Measurements from ENCODE around the gene RGL2. TPM values are rescaled to one million over a fixed set of nuclear protein-coding genes. Genes with fewer than 3 reads are reported as not detected.
"Not testable (repeated sequence)": the region's sequence is repeated elsewhere in the genome, so short reads cannot be mapped to it uniquely, and the experiment has no call there.

Gene RGL2
- total RNA-seq, 1 experiment from 2014 or later = 37.3 TPM

DNA sequence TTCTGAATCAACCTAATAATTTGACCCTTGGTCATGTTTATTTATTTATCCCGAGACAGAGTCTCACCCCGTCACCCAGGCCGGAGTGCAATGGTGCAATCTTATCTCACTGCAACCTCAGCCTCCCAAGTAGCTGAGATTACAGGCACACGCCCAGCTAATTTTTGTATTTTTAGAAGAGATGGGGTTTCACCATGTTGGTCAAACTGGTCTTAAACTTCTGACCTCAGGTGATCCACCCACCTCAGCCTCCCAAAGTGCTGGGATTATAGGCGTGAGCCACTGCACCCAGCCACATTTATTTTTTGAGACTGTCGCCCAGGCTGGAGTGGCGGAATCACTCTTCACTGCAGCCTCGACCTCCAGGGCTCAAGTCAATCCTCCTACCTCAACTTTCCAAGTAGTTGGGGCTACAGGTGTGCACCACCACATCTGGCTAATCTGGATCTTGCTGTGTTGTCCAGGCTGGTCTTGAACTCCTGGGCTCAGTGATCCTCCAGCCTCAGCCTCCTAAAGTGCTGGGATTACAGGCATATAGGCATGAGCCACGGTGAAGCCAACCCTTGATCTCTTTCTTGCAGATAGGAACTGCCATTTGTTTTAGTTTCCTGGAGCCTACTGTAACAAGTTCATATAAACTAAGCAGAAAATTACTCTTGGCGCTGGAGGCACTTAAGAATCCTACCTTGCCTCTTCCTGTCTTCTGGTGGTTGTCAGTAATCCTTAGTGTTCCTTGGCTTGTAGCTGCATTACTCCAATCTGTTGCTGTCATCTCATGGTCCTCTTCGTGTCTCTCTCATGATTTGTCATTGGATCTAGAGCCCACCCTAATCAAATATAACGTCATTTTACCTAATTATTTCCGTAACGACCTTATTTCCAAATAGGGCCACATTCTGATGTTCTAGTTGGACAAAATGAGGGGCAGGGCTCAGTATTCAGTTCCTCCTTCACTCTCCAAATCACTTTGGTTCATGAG is 24.5 kb downstream of the RGL2 start:
- peak; percentile 19 for DNase-seq (ENCODE audit: low read depth)

- DNase-seq (ENCODE audit: low read depth) = no peak
Observed at GRCh38 chr6:33273129-33273923, 25.4 kb downstream of the RGL2 start.

DNA sequence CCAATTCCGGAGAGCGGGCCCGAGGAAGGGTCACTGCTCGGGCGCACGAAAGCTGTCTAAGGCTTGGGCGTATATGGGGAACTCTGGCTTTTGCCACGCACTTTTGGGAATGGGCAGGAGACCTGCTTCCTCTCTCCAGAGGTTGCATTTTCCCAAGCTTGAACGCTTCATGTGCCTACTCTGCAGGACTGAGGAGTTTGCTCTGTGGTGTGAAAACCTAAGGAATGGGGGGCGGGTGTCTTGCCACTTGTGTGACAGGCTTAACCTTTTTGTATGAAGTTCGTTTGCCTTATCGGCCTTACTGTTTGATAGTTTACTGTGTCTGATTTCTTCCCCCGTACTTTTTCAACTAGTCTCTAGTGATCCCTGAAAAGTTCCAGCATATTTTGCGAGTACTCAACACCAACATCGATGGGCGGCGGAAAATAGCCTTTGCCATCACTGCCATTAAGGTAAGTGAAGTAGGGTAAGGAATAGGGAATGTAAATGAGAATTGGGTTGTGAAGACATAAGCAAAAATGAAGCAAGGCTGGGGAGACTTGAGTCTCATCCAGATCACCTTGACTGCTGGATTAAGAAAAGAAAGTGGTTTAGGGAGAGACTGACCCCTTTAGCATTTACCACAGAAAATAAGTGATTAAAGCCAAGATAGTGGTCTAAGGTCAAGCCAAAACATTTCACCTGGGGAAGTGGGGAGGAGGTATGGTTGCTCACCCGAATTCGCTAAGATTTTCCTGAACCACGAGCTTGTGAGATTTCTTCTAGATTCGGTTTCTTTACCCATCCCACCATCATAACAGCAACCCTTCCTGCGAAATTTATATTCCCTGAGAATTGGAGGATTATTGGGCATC is 26.2 kb downstream of the RGL2 start:
- no peak for DNase-seq (ENCODE audit: low read depth)

GRCh38 chr6:33271468-33272274 is 27.1 kb downstream of the RGL2 start, which contains the start of the genes RPS18 and VPS52:
Gene RPS18 (plus strand): TSS chr6:33272075. CDS start chr6:33272120, 45 bp downstream.
Gene VPS52 (minus strand): TSS chr6:33271876. CDS start chr6:33271675, 201 bp downstream.
- peak; percentile 95 for DNase-seq (ENCODE audit: low read depth)

DNA sequence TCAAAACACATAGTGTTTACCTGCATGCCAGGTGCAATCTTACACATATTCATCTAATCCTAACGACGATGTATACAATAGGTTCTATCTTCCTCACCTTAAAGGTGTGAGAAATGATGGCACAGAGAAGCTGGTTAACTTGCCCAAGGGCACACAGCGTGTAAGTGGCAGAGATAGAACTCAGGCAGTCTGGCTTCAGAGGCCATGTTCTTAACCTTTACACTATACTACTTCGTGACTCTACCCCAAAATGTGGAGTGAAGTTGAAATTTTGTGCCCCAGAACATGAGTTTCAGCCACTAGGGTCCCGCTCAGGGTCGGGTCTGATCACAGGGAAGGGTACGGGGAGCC is 27.6 kb downstream of the RGL2 start:
- DNase-seq (ENCODE audit: low read depth) = no peak

DNA sequence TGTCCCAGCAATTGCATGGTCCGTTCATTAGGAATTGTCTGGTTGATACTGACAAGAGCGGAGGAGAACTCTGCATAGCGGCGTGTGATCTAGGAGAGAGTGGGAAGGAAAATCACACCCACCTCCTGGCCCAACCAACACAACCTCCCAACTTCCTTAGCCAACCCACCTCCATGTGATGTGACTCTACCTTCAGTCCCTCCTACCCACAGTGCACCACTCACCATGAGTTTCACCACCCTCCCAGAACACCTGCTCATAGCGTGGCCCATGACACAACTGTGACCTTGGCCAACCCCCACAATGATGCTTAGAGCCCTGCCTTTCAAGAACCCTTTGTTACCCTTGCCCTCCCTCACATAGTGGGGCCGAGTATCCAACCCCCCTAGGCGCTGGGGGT is 34.7 kb downstream of the RGL2 start:
- DNase-seq (ENCODE audit: low read depth) = no peak

DNA sequence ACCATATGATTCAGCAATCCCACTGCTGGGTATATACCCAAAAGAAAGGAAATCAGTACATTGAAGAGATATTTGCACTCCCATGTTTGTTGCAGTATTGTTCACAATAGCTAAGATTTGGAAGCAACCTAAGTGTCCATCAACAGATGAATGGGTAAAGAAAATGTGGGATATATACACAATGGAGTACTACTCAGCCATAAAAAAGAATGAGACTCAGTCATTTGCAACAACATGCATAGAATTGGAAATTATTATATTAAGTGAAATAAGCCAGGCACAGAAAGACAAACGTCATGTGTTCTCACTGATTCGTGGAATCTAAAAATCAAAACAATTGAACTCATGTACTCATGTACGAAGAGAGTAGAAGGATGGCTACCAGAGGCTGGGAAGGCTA is 36.3 kb downstream of the RGL2 start:
- DNase-seq (ENCODE audit: low read depth) = not testable (repeated sequence)

GRCh38 chr6:33259032-33259431 is 39.7 kb downstream of the RGL2 start:
- DNase-seq (ENCODE audit: low read depth) = no peak

GRCh38 chr6:33254591-33254990 is 44.2 kb downstream of the RGL2 start:
- no peak for DNase-seq (ENCODE audit: low read depth)

GRCh38 chr6:33252759-33253158 is 46.0 kb downstream of the RGL2 start:
- no peak for DNase-seq (ENCODE audit: low read depth)

GRCh38 chr6:33251395-33252012 is 47.2 kb downstream of the RGL2 start:
- no peak for DNase-seq (ENCODE audit: low read depth)

DNA sequence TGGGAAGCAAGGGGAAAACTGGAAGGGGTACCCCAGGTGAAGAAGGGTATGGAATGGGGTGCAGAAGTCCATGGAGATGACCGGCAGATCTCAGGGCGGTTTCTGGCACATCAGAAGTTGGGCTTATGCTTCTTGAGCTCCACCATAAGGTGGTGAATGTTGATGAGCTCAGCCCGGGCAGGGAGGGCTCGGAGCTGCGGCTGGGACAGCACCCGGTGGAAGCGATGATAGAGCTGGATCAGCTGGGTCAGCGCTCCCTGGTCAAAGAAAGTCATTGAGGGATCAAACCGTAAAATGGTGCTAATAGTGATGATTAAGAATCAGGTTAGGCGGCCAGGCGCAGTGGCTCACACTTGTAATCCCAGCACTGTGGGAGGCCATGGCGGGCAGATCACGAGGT is 48.0 kb downstream of the RGL2 start:
- DNase-seq (ENCODE audit: low read depth) = no peak

- DNase-seq (ENCODE audit: low read depth) = peak; percentile 74
Observed at GRCh38 chr6:33249732-33250630, 48.8 kb downstream of the RGL2 start.

GRCh38 chr6:33248932-33249731 is 49.6 kb downstream of the RGL2 start:
- DNase-seq (ENCODE audit: low read depth) = peak; percentile 100

- no peak for DNase-seq (ENCODE audit: low read depth)
Observed at GRCh38 chr6:33248643-33248931, 50.2 kb downstream of the RGL2 start.

DNA sequence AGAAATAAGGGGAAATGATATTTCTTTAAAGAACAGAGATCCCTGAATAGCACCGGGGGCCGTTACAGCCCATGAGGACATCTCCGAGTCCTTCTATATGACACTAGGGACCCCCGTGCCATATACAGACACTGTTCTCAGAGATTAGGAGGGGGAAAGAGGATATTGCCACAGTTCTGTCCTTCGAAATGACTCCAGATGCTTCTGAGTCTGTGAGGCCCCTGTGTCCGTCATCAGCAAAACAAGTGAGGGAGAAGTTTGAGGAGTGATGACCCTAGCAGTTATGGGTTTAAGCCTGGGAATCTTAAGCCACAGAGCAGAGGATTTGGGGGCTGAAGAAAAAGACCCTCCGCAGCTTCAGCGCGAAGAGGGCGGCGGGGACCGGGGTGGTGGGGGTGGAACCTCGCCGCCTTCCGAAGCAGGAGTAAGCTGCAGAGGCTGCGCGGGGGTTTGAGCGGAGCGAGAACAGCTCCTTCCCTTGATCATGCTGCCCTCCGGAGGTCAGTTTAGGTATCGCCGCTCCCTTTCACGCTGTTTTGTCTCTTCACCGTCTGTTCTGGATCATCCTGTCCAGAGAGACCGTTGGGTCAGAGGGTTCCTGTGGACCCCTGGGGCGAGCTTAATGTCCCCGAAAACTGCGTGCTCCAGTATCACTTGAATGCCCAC is 50.6 kb downstream of the RGL2 start:
- DNase-seq (ENCODE audit: low read depth) = peak; percentile 77

DNA sequence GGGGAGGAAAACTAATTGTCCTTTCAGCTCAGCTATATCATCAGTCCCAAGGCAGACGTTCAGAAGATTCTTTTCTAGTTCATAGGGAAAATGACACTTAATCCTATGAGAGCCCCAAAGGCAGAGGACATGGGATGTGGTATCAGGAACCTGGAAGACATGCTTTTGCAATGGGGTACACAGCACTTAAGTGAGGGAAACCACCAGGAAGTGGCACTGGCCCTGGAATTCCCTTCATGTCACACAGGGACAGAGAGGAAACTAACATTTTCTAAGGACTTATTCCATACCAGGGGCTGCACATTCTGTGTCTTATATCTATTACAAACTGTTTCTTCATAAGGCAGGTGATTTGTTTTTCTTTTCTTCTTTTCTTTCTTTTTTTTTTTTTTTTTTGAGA is 55.3 kb downstream of the RGL2 start:
- DNase-seq (ENCODE audit: low read depth) = no peak

GRCh38 chr6:33241968-33242367 is 56.8 kb downstream of the RGL2 start:
- no peak for DNase-seq (ENCODE audit: low read depth)

All from HT1080 (cell line).